Calu3 (cell line): ENCODE measurements around the gene NCAPG2. TPM values are rescaled to one million over a fixed set of nuclear protein-coding genes. Genes with fewer than 3 reads are reported as not detected.
"Not testable (repeated sequence)": the region's sequence is repeated elsewhere in the genome, so short reads cannot be mapped to it uniquely, and the experiment has no call there.

Experiments used
- BruUV-seq: library from RNA; stranded (reverse); fragments of 400-500 nt; replicated peaks from 2 replicates; lab custom pipeline; 2021; lab: Mats Ljungman, UMichigan
- CTCF ChIA-PET: fragments of 300-600 bp; sonication (Branson Sonifier 250); formaldehyde crosslinking; loops from one replicate; lab custom pipeline; 2022; ENCODE audit warnings: antibody characterized with exemption; lab: Charles Lee
- DNase-seq: peaks from one replicate; pipeline ENCODE4 v3.0.0; 2022
- H3K27ac Mint-ChIP-seq: one replicate; pipeline ENCODE4 v1.8.0; 2022; ENCODE audit warnings: mixed read lengths; ENCODE audit not compliant: unreplicated experiment
- H3K27me3 Mint-ChIP-seq: one replicate; pipeline ENCODE4 v1.8.0; 2022; ENCODE audit warnings: mixed read lengths; ENCODE audit not compliant: unreplicated experiment
- H3K36me3 Mint-ChIP-seq: one replicate; pipeline ENCODE4 v1.8.0; 2022; ENCODE audit warnings: mild to moderate bottlenecking, moderate library complexity, mixed read lengths; ENCODE audit not compliant: insufficient read depth, unreplicated experiment
- H3K4me1 Mint-ChIP-seq: one replicate; pipeline ENCODE4 v1.8.0; 2022; ENCODE audit warnings: mild to moderate bottlenecking, low read depth, mixed read lengths; ENCODE audit not compliant: unreplicated experiment
- H3K4me3 Mint-ChIP-seq: one replicate; pipeline ENCODE4 v1.8.0; 2022; ENCODE audit warnings: mild to moderate bottlenecking, low read depth, moderate library complexity, mixed read lengths; ENCODE audit not compliant: unreplicated experiment
- H3K9me3 Mint-ChIP-seq: one replicate; pipeline ENCODE4 v1.8.0; 2022; ENCODE audit warnings: low read depth, mixed read lengths; ENCODE audit not compliant: unreplicated experiment
- intact Hi-C: fragments of 100-400 bp; cut with micrococcal nuclease; formaldehyde crosslinking; loops from one replicate; pipeline ENCODE4 v1.10.0; 2022; ENCODE audit not compliant: unreplicated experiment
- total RNA-seq: library from RNA; stranded (reverse); gene quantifications from 2 replicates; pipeline ENCODE4 v1.2.3, GENCODE V29; 2022
- TF ChIP-seq, protein P1 (sequence below): fragments of 200-600 bp; IDR thresholded peaks from one replicate; pipeline ENCODE4 v1.8.0; 2022; ENCODE audit warnings: antibody characterized with exemption; ENCODE audit not compliant: unreplicated experiment

NCAPG2 gene
- total RNA-seq, 1 experiment from 2014 or later: 81.7 TPM

- DNase-seq: no peak
- Mint-ChIP-seq H3K27ac (no peak overlapping the region), H3K9me3 (no peaks in the 10 kb centered on the region), H3K27me3 (no peaks in the 10 kb centered on the region), H3K4me3 (no peak overlapping the region), H3K36me3 (peaks cover 10% of the 10 kb centered on the region), H3K4me1 (peaks cover 8% of the 10 kb centered on the region)
- CTCF ChIA-PET: no interaction called here
- intact Hi-C loops: no loop called here
- TF ChIP-seq, protein P1, sequence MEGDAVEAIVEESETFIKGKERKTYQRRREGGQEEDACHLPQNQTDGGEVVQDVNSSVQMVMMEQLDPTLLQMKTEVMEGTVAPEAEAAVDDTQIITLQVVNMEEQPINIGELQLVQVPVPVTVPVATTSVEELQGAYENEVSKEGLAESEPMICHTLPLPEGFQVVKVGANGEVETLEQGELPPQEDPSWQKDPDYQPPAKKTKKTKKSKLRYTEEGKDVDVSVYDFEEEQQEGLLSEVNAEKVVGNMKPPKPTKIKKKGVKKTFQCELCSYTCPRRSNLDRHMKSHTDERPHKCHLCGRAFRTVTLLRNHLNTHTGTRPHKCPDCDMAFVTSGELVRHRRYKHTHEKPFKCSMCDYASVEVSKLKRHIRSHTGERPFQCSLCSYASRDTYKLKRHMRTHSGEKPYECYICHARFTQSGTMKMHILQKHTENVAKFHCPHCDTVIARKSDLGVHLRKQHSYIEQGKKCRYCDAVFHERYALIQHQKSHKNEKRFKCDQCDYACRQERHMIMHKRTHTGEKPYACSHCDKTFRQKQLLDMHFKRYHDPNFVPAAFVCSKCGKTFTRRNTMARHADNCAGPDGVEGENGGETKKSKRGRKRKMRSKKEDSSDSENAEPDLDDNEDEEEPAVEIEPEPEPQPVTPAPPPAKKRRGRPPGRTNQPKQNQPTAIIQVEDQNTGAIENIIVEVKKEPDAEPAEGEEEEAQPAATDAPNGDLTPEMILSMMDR: no peak
- BruUV-seq: no TSS peak
Measured at GRCh38 chr7:158672975-158673374, 31.6 kb downstream of the NCAPG2 start.

GRCh38 chr7:158668086-158668485 lies 36.5 kb downstream of the NCAPG2 start:
- peaks cover 20% of the 10 kb centered on the region for H3K36me3 Mint-ChIP-seq
- CTCF ChIA-PET: not testable (repeated sequence)

DNA sequence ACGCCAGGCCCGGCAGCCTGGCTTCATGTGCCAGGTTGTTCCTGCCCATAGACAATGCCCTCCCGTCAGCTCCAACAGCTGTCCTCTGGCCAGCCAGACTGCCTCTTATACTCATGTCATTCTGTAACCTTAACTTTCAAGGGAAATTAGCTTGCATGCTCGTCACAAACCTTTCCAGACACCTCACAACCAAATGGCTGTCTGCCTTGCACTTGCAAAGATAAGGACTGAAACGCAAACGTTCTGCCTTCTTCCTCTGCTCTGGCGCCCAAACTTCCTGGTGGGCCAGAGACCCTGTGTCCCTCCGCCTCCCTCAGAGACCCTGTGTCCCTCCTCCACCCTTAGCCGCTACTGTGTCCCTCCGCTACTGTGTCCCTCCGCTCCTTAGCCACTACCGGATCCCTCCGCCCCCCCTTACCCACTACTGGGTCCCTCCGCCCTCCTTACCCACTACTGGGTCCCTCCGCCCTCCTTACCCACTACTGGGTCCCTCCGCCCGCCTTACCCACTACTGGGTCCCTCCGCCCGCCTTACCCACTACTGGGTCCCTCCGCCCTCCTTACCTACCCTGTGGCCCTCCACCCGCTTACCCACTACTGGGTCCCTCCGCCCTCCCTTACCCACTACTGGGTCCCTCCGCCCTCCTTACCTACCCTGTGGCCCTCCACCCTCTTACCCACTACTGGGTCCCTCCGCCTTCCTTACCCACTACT lies 37.5 kb downstream of the NCAPG2 start:
- H3K36me3 Mint-ChIP-seq: peaks cover 16% of the 10 kb centered on the region
- H3K9me3 Mint-ChIP-seq, CTCF ChIA-PET, H3K4me1 Mint-ChIP-seq, BruUV-seq, H3K27me3 Mint-ChIP-seq, H3K4me3 Mint-ChIP-seq, intact Hi-C loops, H3K27ac Mint-ChIP-seq, DNase-seq: not testable (repeated sequence)

More at GRCh38 chr7:158668086-158668485, 36.5 kb downstream of the NCAPG2 start:
- H3K27me3 Mint-ChIP-seq, BruUV-seq, H3K9me3 Mint-ChIP-seq, H3K4me1 Mint-ChIP-seq, H3K4me3 Mint-ChIP-seq, DNase-seq, intact Hi-C loops, H3K27ac Mint-ChIP-seq: not testable (repeated sequence)

GRCh38 chr7:158666401-158666800 lies 38.2 kb downstream of the NCAPG2 start:
- H3K27me3 Mint-ChIP-seq: no peaks in the 10 kb centered on the region
- H3K36me3 Mint-ChIP-seq: peaks cover 13% of the 10 kb centered on the region
- TF ChIP-seq, protein P1: no peak
- no peak overlapping the region for H3K4me3 Mint-ChIP-seq
- CTCF ChIA-PET: no interaction called here
- no TSS peak for BruUV-seq
- no peaks in the 10 kb centered on the region for H3K4me1 Mint-ChIP-seq
- H3K27ac Mint-ChIP-seq: no peak overlapping the region
- intact Hi-C loops: no loop called here
- no peak for DNase-seq
- H3K9me3 Mint-ChIP-seq: no peaks in the 10 kb centered on the region

GRCh38 chr7:158664406-158664805 lies 40.2 kb downstream of the NCAPG2 start:
- TF ChIP-seq, protein P1: no peak
- BruUV-seq: no TSS peak
- intact Hi-C loops: no loop called here
- no peak overlapping the region for H3K27ac Mint-ChIP-seq
- peaks cover 10% of the 10 kb centered on the region for H3K36me3 Mint-ChIP-seq
- no peaks in the 10 kb centered on the region for H3K27me3 Mint-ChIP-seq
- H3K4me1 Mint-ChIP-seq: no peaks in the 10 kb centered on the region
- CTCF ChIA-PET: no interaction called here
- H3K9me3 Mint-ChIP-seq: no peaks in the 10 kb centered on the region
- no peak for DNase-seq
- no peak overlapping the region for H3K4me3 Mint-ChIP-seq
